Stimulated activated CD4-positive, alpha-beta T cell treated with anti-CD3 and anti-CD28 coated beads, Interleukin-2, amount 100 ng/mL, for 48 hours (primary cell): ENCODE results near the gene DOK1.

Experiments
- DNase-seq, 2 donors: peaks; one replicate each; pipeline ENCODE4 v3.0.0-alpha.2; 2020

DOK1 gene

DNA sequence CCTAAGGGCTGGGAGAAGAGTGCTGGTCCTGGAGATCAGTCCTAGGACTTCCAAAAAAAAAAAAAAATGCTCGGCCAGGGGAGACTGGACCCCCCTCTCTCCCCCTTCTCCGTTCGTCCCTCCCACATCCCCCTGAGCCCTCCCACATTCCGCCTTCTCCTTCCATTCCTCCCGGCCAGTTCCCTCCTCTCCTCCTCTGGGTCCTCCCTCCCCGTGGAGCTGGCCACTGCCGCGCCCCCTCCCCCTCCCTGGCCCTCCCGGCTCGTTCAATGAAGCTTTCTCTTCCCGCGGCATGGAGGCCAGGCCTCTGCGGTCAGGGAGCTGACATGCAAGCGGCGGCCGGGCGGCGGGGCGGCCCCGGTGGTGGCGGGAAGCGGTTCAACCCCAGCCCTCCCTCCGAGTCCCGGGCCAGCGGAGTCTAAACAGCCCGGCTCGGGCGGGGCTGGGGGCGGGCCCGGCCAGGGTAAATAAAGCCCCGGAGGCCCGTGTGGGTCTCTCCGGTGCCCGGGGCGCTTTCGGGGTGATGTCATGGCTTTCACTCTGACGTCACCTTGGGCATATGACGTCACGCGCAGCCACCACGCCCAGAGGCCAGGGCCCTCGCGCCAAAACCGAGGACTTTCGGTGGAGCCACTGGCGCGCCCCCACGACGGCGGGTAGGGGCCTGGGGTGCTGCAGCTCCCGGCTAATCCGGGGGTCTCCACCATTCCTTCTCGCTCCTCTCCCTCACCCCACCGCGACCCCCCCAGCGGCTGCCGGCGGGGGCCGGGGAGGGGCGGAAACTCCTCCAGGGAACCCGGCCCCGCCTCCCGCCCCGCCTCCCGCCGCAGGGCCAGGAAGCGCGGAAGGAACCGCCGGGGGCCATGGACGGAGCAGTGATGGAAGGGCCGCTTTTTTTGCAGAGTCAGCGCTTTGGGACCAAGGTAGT is at the start of gene DOK1, which contains the start of gene LOXL3:
DOK1 (plus strand) TSS at position 829 of the 928 bp plus-strand sequence; CDS start at position 864, 35 bp downstream.
LOXL3 (minus strand) TSS at position 51 of the 928 bp plus-strand sequence. CDS start 1,308 bp downstream, outside the sequence.
- peak; percentile 79 to 82 for DNase-seq

DNA sequence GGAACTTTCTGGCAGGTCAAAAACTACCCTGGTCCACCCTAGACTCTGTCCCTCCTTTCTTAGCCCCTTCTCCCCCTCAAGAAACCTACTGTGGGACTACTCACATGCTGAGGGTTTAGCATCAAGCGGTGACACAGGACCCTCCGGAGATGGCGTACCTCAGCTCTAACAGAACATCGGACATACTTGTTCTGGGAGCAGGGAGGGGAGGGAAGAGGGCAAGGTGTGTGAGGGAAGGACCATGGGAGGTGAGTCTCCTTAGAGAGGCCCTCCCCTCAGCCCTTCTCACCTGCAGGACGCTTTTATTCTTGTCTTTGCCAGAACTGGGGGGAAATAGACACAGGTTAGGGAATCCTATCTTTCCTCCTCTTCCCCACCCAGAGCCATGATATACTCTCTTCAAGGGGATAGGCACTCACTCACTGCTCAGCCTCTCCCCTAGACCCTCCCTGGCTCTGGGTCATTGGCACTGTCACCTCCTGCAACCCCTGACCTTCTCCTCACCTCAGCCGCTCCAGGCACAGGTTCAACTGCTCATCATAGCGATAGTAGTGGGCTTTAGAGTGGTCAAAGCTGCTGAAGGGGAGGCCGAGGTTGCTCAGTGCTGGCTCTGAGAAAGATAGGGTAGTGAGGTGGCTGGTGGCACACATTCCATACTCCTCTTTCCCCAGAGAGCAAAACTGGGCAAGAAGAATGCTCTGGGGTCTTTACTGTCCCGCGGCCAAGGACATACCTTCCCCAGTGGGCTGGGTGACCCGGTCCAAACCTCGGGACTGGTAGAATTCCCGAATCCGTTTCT is 48.9 kb upstream of the DOK1 start:
- DNase-seq, result no peak

DNA sequence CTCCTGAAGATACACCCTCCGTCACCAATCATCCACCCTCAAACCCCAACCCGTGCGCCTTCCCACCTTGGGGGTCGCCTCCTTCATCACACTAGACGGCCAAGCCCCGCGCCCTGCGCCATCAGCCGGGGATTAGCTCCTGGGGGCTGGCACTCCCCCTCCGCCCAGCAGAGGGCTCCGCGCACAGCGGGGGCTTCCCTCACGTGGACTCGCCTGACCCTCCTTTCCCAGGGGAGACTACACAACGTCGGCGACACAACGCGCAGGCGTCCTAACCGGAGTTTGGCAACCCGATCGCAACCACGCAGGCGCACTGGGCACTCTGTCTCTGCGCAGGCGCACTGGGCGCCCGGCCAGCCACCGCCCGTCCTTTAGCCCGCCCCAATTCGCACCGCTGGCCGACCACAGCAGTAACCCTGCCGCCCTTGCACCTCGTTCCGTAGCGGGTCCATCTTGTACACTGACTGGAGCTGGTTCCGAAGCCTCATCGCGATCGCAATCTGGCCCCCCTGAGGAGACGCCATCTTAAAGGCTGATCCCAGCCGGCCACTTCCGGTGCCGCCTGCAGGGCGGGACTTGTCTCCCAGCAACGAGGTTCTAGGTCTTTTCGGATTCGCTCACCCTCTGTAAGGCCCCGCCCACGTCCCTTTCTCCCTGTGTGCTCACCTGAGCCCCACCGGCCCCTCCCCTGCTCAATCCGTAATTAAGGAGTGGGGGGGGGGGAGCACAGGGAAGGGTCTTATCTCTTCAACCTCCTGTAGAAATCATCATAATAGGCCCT is 47.2 kb upstream of the DOK1 start, which contains the start of gene PCGF1:
PCGF1 (minus strand) TSS at position 551 of the 781 bp plus-strand sequence; CDS start at position 524, 27 bp downstream.
- peak; percentile 96 to 99 for DNase-seq

DNA sequence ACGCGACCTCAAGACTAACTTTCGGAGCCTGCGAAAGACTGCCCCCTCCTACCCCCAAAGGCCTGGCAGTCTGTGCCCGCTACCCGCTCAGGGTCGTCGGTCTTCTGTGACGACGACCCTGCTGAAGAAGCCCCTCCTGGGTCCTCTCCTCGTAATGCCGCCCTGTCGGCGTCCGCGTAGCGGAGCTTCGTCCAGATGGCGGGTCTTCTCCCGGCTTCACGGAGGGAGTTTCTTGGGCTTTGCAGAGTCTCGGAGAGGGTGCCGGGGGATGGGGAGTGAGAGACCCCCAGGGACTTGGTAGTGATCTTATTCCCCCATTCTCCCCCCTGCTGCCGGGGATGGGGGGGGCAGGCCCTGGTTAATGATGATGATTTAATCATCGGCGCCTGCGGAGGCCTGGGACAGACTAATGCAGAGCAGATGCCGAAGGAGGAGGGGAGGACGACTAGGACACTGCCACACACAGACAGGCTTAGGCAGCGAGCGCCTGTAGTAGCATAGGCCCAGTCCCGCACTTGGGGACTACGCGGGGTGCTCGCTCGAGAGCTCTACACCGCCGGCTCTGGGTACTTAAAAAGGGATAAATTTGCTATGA is 46.5 kb upstream of the DOK1 start:
- no peak for DNase-seq

DNA sequence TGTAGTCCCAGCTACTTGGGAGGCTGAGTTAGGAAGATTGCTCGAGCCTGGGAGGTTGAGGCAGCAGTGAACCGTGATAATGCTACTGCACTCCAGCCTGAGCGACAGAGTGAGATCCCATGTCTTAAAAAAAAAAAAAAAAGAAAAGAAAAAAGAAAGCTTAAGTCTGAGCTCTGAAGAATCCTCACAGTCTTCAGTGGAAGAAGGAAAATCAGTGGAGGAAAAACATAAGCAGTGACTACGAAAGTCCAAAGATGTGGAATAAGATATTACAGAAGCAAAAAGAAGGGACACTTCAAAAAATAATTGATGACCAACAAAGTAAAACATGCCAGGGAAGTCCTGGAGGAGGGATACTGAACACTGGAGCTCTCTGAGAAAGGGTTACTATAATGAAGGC is 44.2 kb upstream of the DOK1 start:
- no peak for DNase-seq

DNA sequence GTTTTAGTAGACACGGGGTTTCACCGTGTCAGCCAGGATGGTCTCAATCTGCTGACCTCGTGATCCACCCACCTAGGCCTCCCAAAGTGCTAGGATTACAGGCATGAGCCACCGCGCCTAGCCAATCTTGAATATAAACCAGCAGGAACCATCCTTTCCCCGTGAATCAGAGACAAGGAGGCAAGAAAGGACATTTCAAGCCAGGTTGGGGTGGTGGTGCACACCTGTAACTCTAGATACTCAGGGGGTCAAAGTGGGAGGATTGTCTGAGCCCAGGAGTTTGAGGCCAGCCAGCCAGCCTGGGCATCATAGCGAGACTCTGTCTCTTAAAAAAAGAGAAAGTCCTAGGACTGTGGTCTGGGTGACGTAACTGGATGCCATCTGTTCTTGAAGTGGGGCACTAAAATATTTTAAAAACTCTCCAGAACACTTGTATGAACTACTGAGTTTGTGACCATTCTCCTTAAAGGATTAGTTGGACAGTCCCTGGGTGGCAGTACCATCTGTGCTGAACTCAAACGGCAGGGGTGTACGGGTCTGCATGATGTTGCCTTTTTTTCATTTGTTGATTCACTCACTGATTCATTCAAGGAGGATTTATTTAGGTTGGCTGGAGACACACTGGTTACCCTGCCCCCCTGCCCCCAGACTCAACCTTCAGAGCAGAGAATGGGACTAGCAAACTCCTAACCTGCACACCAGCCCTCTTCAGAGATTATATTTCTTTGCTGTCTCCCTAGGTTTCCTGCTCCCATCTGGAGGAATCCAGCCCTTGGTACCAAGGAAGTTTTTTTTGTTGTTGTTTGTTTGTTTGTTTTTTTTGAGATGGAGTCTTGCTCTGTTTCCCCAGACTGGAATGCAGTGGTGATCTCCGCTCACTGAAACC is 43.2 kb upstream of the DOK1 start:
- no peak for DNase-seq

DNA sequence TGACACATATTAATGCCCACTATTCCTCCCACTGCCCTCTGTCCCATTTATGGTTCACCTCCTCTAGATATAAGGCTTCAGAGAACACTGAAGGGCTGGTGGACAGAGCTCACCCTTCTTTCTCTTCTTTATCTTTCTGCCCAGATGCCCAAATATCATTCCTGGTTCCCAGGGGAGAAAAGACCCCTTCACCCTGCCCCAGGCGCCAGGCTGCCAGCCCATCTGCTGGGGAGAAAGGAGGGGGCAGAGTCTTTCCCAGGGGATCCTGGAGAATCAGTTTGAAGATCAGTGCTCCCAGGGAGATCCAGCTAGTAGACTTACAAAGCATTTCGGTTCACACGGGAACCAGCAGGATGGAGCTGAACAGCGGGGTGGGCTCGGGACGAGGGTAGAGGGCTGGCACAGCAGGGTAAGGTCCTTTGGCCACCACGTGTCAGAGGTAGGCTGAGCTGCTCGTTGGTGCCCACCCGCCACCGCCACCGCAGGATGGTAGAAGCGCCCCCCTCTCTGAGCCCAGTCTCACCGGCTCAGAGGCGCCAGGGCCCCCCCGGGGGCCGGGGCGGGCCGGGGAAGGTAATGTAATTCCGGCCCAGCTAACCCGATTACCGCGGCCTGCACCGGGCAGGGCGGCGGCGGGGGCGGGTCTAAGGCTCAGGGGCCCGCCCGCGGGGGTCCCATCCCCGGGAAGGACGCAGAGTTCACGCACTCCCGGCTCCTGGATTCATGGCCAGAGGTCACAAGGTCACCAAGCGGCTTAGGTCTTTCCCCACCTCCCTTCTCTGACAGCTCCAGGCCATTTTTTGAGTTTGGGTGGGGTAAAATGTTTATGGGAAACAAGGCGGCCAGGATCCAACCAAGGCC is 41.5 kb upstream of the DOK1 start:
- DNase-seq, result no peak

DNA sequence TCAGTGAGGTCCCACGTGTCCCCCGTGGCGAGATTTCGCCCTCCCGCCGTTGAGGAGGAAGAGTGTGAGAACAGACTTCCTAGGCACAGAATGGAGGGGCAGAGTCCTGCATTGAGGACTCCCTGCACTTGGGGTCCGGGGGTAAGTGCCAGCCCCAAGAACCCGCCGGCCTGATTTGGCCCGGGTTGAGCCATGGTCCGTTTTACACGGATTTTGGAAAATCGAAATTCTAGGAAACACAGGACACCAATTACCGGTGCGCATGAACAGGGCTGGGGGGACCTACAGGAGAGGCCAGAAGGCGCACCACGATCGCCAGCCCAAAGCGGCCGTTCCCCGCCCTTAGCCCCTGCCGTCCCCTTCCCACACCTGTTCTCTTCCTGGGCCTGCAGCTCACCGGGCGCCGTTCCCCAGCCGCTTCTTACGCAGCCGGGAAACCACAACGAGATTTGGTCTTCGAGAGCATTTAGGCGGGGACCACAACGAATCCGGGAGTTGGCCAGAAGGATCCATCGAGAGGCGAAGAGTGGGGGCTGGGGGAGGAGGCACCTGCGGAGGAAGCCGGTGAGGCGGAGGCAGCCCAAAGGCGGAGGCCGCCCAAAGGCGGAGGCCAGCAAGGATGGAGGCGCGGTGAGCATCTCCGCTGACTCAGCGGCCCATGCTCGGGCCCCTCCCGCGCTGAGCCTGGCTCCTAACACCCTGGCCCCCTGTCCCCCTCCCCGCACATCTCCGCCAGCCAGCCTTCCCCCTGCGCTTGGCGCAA is 40.7 kb upstream of the DOK1 start:
- no peak for DNase-seq

DNA sequence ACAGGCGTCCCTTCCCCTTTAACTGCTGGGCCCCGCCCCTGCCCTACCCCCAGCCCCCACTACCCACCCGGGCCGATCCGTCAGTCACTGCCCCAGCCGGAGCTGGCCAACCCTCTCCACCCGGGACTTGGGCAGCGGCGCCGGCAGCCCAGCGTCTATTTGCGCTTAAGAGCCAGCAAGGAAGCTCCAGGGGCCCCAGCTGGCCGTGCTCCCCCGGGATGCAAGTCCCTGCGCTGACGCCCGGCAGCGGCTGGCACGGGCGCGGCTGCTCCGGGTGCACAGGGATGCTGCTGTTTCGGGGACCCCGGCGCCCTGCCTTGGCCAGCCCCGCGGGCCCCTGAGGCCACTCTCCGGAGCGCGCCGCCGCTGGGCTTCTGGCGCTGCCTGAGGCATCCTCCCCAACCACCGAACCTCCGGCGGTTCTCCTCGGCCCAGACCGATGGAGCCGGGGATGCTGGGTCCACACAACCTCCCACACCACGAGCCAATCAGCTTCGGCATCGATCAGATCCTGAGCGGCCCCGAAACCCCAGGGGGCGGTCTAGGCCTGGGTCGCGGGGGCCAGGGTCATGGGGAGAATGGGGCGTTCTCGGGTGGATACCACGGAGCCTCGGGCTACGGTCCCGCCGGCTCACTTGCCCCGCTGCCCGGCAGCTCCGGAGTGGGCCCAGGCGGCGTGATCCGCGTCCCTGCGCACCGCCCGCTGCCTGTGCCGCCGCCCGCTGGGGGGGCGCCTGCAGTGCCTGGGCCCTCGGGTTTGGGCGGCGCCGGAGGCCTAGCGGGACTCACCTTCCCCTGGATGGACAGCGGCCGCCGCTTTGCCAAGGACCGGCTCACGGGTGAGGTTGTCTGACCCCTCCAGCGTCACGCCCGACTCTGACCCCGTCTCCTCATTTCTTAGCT is 39.9 kb upstream of the DOK1 start, which contains the start of gene TLX2:
TLX2 (plus strand) TSS at position 83 of the 903 bp plus-strand sequence; CDS start at position 440, 357 bp downstream.
- no peak for DNase-seq

DNA sequence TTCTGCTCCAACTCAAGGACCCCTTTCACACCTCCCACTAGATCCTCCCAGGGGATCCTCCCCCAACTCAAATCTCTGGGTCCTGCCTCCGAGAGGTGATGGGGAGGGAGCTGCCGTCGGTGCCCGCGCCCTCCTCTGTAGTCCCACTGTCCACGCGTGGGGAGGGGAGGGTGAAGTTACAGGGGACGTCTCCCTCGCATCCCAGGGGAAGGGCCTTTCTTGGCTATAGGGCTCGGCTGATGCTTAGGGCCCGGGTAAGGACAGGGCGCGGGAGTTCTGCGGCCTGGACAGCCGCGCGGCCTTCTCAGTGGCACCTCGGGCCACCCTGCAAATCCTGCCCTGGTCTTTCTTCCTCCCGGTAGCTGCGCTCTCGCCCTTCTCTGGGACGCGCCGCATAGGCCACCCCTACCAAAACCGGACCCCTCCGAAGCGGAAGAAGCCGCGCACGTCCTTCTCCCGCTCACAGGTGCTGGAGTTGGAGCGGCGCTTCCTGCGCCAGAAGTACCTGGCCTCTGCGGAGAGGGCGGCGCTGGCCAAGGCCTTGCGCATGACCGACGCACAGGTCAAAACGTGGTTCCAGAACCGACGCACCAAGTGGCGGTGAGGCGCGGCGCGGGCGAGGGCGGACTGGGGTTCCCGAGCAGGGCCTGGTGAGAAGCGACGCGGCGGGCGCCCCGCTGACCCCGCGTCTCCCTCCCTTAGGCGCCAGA is 39.1 kb upstream of the DOK1 start:
- DNase-seq, result no peak

DNA sequence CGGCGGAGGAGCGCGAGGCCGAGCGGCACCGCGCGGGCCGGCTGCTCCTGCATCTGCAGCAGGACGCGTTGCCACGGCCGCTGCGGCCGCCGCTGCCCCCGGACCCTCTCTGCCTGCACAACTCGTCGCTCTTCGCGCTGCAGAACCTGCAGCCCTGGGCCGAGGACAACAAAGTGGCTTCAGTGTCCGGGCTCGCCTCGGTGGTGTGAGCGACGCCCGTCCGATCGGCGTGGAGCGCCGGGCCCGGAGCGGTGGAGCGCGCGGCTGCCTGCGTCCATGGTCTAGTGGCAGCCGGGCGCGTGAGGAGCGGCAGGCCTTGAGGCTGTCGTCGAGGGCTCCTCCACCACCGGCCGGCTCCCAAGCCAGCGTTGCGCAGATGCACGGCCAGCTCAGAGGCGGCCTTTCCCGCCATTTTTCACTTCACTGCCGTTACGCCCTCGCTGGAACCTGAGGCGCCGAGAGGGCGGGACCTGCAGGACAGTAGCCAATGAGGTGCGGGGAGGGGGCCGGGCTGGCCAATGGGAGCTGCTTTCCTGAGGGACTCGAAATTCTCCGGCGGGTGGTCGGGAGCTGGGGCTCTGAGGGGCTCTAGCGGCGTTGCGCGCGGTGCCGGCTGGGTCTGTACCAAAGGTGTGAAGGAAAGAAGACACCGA is 38.4 kb upstream of the DOK1 start:
- DNase-seq, result peak; percentile 62 to 67

DNA sequence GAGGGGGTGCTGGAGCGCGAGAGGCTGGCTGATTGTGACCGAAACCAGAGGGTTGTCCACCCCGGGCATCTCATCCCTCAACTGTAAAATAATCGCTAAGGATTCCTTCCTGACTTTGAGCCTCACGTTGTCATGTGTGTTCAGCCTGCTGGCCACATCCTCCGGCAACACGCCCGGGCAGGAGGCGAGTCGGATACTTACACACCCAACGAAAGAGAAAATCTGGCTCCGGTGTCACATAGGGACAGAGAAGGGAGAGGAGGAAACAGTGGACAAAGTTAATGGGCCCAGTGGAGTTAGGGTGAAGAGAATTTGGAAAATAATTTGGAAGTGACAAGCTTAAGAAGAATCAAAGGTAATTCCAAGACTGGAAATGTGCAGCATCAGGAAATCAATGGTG is 37.9 kb upstream of the DOK1 start:
- DNase-seq, result no peak

DNA sequence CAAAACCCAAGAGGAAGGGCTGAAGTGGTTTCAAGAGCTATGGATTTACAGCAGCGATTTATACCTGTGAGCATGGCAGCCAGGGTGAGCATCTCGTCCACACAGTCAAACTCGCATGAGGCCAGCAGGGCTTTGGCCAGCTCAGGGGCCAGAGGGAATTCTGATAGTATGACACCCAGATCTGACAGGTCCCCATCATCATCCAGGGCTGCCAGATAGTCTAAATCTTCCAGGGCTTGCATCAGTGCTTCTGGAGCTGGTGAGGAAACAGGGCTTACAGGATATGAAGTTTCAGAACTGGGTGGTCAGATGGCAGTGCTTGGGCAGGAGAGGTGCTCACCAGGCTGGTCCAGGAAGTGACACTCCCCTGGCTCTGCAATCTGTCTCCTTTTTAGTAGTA is 32.0 kb upstream of the DOK1 start:
- no peak for DNase-seq

DNA sequence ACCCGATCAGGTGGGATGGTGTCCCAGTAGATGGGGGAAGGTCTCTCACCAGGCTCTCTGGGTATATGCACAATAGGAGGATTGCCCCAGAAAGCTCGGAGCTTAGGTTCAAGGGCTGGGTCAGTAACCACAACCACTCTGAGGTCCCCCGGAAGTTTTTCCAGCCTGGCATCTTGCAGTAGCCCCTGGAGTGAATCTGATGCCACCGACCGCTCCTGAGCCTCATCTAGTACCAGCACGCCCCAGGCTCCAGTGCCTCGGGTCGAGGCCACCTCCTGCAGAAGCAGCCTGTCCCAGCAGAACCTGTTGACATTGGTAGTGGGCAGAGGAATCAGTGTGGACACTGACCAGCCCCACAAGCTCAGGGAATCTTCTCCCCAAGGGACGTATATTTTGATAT is 30.5 kb upstream of the DOK1 start:
- no peak for DNase-seq

DNA sequence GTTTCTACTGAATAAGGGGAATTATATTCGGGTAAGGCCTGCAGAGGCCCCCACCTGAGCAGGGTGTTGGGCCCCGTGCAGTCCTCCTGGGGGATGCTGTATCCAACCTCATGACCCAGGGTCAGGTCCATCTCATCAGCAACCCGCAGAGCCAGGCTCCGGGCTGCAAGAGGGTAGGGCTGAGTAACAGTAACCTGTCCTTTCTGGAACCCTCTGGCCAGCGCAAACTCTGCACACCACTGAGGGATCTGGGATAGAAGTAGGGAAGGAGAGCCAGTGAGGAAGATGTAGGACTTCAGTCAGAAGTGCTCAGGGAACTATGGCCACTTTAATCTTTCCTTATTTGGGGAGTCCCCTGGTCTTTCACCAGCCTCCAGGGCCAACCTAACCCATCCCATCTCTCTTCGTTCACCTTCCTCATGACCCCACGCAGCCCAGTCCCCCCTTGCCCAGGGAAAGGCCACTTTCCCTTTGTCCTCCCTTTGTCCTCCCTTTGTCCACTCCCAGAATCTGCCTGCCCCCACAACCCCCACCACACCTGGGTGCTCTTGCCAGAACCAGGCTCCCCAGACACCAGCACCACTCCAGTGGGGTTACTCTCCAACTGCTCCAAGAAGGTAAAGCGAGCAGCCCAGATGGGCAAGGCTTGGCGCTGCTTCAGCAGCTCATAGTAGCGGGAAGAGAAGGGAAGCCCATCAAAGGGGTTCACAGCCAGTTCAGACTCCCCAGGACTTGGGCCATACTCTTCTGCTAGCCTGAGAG is 29.4 kb upstream of the DOK1 start:
- no peak for DNase-seq
